ENCODE data around the gene ADI1.
"Not testable (repeated sequence)": the region's sequence is repeated elsewhere in the genome, so short reads cannot be mapped to it uniquely, and the experiment has no call there.

The ADI1 gene

DNA sequence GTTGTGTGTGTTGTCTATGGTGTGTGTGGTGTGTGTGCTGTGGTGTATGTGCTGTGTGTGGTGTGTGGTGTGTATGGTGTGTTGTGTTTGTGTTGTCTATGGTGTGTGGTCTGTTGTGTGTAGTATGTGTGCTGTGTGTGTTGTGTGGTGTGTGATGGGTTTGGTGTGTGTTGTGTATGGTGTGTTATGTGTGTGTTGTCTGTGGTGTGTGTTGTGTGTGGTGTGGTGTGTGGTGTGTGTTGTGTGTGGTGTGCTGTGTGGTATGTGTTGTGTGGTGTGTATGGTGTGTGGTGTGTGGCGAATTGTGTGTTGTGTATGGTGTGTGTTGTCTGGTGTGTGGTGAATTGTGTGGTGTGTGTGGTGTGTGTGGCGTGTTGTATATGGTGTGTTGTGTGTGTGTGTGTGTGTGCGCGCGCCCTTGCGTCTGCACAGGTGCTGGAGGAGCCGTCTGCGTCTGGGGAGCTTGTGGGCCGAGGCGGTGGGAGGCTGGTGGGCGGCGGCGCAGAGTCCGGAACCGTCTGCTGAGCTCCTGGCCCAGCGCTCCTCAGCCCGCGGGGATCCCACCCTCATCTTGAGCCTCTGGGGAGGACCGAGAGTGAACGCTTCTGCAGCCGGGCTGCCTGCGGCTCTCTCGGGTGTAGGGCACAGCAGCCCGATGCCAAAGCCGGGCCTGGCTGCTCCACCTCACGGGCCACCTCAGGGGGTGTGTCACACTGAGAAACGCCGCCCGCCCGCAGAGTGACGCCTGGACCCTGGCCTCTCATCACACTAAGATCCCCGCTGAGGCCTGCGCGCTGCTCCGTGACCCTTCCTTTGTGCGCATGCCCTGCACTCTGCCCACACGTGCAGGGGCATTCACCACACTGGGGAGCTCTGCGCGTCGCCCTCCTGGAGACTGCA is 8.8 kb upstream of the ADI1 start:
- DNase-seq, result no peak

DNA sequence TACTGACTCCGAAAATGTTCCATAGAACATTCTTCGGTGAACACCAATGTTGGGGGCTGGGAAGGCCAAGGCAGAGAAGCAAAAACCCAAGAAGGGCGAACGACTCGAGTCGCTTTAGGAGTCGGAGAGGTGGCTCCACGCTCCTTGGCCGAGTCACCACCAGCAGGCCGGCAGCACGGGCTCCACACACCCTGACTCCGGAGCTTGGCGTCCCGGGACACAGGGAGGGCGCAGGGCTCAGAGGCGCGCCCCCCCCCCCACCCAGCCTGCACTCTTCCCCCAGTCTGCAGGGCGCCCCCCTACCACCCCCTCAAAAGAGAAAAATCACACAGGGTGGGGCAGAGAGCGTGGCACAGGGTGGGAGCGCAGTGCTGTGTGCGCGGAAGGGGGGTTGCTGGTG is 7.5 kb upstream of the ADI1 start:
- no peak for DNase-seq

DNA sequence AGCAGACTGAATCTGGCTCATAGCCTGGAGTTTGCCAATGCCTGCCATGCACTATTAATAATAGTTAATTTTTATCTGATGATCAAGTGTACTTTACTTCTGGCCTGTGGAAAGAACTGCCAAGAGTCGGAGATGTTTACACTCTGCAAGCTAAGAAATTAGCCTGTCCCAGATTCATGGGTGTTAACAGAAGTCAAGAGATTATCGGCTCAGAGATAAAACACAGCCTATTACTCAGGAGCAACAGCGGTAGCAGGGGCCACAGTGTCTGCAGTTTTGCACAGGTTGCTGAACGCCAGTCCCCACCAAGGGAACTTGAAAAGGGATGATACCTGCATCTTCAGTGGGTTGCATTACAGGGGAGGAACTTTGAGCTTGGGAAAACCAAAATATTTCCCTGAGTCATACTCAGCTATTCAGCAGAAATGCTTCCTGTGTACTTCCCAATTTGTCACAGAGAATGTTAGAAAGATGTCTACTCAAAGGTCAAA is 4.3 kb upstream of the ADI1 start:
- DNase-seq, result no peak

DNA sequence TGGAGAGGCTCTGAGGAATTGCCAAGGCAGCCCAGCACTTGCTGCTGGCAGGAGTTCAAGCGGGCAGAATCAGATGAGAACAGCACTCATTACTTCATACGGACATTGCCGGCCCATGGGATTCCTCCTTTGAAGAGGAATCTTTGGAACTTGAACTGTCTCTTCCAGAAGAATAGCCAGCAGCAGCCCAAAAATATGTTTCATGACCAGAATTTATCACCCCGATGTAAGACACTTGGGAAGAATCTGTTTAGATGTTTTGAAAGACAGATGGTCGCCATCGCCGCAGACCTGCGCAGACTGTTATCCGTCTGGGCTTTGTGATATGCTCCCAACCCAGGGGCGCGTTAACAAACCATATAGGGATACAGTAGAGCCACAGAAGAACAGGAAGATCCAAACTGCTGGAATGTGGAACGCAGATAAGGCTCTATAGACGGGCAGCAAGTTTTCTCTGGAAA is 3.7 kb upstream of the ADI1 start:
- no peak for DNase-seq

DNA sequence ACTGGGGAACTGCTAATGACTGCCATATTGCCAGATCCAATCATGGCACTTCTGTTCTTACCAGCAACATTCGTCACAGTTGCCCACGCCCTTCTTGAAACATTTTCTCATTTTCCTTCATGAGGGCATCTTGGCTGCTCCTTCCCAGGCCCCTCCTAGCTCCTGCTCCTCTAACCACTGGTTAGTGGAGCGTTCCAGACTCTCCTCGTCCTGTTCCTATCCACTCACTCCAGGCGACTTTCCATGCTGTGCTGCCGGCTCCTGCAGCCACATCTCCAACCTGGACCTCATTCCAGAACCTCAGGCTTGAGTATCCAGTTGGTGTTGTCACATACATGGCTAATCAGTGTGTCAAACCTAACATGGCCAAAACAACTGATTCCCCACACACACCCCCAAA is 1.3 kb upstream of the ADI1 start:
- DNase-seq, result no peak

DNA sequence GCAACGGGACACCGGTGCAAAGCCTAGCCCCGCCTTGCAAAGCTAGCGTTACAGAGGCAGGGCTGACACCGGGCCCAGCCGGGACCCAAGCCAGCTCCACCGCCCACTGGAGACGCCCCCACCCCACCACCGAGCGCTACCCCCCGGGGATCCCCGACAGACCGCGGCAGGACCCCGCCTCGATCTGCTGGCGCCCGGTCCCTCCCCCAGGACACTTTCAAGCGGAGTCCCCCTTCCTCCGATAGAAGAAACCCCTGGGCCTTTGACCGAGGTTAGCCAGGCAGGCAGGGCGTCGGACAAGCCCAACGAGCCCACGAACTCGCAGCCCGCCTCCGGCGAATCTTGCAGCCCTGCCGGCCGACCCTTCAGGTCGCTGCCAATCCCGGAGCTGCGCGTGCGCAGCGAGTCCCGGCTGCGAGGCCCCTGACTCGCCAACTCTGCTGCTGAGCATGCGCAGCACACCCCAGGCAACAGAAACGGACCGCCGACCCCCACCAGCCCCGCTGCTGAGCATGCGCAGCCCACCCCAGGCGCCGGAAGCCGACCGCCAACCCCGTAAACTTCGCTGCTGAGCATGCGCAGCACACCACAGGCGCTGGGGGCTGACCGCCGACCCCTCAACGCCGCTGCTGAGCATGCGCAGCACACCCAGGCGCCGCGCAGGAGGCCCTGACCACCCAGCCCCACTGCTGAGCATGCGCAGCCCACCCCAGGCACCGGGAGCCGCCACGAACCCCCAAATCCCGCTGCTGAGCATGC is 656 bp downstream of the ADI1 start:
- DNase-seq, result peak; percentile 74

DNA sequence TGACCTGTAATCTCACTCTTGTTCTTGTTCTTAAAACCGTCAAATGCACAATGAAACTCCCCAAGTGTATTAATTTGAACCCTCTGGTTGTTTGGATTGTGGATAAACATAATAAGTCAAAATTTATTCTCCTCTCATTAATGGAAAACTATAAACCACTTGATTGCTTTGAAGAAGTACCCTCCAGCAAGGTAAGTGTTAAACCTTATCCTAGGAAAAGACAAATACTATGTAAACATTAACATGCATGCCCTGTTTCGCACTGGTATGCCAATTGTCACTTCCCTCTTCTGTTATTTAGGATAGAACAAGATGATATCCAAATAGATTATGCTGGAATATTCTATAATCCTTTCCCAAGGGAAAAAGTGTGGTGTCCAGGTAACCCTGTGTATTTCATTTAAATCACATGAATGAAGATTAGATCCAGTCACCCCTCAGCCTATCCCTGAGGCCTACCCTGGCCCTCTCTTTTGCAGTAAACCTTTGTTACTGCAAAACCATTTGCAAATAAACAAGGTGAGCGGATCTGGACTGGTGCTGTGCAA is 1.3 kb downstream of the ADI1 start:
- no peak for DNase-seq

DNA sequence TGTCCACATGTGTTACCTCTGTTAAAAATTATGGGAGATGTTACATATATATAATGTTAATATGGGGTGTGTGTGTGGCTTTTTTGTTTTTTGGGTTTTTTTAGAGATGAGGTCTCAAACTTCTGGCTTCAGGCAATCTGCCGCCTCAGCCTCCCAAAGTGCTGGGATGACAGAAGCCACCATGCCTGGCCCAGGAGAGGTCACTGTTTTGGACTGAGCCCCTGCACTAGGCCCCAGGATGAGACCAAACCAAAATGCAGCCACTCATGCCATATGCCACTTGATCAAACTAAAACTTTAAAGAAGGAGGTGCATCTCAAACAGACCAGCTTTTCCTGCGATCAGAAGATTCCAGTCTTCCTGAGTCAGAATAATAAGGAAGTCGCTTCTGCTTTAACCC is 2.5 kb downstream of the ADI1 start:
- DNase-seq, result no peak

DNA sequence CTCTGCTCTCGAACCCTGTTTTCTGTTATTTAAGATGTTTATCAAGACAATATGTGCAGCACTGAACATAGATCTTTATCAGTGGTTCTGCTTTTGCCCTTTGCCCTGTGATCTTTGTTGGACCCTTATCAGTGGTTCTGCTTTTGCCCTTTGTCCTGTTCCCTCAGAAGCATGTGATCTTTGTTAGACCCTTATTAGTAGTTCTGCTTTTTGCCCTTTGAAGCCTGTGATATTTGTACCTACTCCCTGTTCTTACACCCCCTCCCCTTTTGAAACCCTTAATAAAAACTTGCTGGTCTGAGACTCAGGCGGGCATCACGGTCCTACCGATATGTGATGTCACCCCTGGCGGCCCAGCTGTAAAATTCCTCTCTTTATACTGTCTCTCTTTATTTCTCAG is 3.9 kb downstream of the ADI1 start:
- DNase-seq, result not testable (repeated sequence)

DNA sequence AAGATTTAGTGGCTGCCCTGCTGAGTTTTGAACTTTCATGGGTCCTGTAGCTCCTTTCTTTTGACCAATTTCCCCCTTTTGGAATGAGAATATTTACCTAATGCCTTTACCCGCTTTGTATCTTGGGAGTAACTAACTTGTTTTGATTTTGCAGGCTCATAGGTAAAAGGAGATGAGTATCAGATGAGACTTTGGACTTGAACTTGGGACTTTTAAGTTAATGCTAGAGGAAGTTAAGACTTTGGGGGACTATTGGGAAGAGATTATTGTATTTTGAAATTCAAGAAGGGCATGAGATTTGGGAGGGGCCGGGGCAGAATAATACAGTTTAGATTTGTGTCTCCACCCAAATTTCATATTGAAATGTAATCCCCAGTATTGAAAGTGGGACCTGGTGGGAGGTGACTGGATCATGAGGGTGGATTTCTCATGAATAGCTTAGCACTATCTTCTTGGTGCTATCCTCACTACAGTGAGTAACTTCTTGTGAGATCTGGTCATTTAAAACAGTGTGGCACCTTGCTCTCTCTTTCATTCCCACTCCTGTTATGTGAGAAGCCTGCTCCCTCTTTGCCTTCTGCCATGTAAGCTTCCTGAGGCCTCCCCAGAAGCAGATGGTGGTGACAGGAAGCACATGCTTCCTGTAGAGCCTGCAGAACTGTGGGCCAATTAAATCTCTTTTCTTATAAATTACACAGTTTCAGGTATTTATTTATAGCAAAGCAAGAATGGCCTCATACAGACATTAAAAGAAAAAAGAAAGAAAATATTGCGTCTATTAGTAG is 6.1 kb downstream of the ADI1 start:
- no peak for DNase-seq

DNA sequence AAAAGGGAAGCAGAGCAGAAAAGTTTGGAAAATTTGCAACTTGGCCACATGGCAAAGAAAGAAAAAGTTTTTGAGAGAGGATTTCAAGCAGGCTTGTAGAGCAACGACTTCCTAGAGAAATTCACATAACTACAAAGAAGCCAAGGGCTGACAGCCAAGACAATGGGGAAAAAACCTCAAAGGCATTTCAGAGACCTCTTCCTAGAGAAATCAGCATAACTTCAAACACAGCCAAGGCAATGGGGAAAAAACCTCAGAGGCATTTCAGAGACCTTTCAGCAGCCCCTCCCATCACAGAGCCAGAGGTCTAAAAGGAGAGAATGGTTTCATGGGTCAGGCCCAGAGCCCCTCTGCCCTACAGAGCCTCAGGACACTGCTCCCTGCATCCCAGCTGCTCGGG is 7.2 kb downstream of the ADI1 start:
- DNase-seq, result no peak

DNA sequence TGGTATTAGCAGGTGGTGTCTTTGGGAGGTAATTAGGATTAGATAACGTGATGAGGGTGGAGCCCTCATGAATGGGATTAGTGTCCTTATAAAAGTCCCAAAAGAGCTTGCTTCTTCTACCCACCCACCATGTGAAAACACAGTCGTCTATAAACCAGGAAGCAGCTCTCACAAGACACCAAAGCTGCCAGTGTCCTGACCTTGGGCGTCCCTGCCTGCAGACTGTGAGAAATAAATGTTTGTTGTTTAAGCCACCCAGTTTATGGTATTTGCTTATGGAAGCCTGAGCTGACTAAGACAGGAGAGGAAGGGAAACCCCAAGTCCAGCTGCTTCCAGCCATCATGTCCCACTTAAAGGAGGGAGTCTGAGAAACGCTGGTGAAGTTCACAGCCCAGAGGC is 13.6 kb downstream of the ADI1 start:
- no peak for DNase-seq

DNA sequence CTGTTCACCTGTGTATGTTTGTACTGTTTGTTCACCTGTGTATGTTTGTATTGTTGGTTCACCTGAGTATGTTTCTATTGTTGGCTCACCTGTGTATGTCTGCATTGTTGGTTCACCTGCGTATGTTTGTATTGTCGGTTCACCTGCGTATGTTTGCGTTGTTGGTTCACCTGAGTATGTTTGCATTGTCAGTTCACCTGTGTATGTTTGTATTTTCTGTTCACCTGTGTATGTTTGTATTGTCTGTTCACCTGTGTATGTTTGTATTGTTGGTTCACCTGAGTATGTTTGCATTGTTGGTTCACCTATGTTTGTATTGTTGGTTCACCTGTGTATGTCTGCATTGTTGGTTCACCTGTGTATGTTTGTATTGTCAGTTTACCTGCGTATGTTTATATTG is 14.6 kb downstream of the ADI1 start:
- no peak for DNase-seq

DNA sequence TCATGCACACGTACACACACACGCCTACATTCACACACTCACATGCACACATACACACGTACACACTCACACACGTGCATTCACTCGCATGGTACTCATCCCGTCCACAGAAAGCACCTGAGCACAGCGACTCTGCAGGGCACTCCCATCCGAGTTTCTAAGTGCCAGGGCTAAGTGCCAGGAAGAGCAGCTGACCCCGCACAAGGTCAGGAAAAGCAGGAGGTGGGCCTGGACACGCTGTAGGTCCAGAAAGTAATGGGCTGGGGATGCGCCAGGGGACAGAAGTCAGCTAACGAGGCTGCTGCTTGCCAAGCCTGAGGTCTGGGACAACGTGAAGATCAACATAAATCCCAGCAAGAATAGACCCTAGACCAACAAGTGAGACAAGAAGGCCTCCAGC is 15.8 kb downstream of the ADI1 start:
- DNase-seq, result no peak

DNA sequence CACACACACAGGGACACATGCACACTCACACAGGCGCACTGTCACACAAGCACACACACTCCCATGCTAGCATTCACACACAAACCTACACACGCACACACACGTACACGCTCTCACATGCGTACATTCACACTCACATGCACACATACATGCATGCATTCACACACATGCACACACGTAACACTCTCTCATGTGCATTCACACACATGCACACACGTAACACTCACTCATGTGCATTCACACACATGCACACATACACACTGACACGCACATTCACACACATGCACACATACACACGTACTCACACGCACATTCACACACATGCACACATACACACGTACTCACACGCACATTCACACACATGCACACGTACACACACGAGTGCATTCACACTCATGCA is 16.3 kb downstream of the ADI1 start:
- DNase-seq, result no peak

DNA sequence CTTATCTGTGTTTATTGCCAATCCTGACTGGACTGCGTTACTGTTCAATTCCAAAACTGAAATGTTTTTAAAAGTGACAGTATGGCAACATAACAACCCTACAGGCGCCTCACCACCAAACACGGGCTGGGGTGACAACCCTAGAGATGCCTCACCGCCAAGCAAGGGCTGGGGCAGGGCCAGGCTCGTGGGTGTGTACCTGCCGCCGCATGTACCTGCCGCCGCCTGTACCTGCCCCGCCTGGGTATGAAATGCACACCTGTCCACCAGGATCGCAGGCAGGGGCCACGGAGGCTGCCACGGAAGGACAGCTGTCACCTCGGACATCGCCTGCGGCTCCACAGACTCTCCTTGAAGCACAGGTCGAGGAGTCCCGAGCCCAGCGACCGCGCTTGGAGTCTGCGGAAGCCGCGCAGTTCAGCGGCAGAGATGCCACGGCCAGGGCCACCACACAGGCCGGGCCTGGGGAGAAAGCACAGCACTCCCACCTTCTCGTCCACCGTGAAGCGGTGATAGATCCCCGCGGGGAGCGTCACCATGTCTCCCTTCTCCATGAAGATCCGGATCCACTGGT is 18.9 kb downstream of the ADI1 start:
- DNase-seq, result no peak

DNA sequence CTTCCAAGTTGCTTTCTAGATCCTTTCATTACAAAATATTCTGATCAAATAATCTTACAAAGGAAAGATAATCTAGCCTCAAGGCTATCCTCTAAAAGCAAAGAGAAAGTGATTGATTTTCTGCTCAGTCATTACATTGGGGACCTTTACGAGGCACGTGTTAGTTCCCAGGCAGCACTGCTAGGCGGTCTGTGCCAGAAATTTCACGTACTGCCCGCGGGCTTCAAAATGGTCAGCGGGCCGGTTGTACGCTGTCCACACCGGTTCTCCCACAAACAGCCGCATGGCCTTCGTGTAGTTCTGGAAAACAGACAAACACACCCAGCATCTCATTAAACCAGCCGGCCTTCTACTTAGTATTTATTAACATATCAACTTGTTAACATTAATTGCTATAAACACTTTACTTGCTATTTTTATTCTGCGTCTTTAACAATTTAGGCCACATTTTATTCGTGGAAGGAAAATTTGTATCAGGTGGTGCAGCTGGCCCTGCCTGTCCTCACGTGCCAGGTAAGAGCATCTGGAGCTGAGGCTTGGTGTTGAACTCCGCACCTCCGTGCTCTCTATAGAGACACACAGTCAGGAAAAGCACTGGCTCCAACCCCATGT is 20.4 kb downstream of the ADI1 start:
- no peak for DNase-seq

DNA sequence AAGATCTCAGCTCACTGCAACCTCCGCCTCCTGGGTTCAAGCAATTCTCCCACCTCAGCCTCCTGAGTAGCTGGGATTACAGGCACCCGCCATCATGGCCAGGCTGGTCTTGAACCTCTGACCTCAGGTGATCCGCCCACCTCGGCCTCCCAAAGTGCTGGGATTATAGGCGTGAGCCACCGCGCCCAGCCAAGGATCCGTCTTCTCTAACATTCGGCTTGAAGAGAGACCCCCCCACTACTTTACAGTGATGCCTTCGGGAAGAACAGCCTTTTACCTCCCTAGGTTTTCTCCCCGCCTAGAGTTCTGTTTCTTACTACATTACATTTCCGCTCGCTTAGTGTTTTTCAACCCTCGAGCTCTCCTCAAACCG is 22.6 kb downstream of the ADI1 start:
- DNase-seq, result not testable (repeated sequence)

DNA sequence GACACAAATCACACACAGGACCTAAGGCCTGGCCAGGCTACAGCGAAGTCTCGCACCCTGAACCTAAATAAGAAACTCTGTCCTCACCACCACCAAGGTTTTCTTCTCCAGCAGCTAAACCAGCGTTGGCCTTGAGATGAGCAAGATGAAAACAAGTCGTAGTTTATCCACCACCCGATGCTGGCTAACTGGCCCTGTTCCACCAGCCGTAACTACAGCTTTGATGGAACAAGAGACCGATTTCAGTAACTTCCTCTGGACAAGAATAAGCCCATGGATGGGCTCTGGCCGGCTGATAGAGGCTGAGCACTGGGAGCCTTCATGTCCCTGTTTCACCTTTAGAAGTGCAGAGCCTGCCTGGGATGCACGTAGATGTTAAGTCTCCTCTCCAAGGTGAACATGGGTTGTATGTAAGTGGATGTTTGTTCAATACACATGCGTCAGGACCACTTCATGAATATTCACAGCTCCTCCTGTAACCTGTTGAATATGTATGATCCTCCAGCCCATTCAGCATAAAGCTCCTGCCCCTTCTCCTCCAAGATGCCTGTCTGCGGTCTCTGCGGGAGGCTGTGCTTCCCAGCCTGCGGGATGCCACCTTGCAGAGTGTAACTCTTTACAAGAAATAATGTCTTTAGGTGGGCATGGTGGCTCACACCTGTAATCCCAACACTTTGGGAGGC is 24.2 kb downstream of the ADI1 start:
- DNase-seq, result no peak

DNA sequence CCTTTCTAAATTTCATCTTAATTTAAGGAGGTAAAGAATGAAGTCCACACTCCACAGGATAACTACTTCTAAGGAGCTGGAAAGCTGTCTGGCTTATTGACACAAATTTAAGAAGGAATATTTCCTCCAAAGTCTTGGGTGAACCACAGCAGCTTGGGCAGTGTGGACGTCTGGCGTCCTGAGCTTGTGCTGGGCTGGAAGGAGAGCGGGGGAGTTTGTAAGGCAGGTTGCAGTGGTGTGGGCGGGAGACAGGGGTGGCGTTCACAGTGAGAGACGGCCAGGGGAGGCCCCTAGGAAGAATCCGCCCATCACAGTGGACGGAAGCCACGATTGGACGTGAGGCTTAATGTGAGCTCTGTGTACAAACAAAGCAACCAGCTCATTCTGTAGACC is 25.7 kb downstream of the ADI1 start:
- no peak for DNase-seq

DNA sequence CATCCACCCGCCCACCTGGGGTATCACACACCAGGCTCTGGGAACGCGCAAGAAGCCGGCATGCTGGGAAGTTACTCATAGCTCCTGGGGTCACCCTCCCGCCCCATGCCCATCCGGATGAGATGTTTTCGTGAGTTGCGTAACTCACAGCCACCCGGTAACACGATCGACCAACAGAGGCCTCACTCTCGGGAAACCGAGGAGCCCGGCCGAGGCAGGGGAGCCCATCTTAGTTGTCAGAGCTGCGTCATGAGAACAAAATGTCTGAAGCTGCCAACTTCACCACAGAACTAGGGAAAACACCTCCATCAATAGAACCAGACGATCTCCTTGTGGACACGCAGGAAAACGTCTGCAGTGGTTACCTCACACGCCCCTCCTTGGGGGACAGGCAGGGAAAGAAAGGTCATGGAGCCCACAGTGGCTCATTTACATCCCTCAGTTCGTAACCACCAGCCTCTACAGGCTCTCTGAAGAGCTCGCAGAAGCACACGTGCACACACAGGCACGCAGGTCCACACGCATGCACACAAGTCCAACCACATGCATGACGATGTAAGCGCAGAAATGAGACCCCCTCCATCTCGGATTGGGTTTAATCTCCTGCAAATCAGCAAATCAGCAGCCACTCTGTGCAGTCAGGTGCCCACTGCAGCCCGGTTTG is 26.2 kb downstream of the ADI1 start:
- no peak for DNase-seq
